GM12891 (cell line): ENCODE data around the gene PCDH9.
"Not testable (repeated sequence)": the region's sequence is repeated elsewhere in the genome, so short reads cannot be mapped to it uniquely, and the experiment has no call there.

ENCODE experiments used
- PAX5 ChIP-seq: IDR thresholded peaks from 2 replicates; pipeline ENCODE4 v1.6.1; 2011; ENCODE audit warnings: low read length, moderate library complexity, mild to moderate bottlenecking; ENCODE audit not compliant: insufficient read depth, severe bottlenecking
- POLR2A ChIP-seq: IDR thresholded peaks from 2 replicates; pipeline ENCODE4 v1.6.1; 2011; ENCODE audit warnings: low read depth, low read length, control low read depth
- POLR2AphosphoS5 ChIP-seq: IDR thresholded peaks from 2 replicates; pipeline ENCODE4 v1.6.1; 2011; ENCODE audit warnings: low read depth, low read length, control low read depth
- TAF1 ChIP-seq: IDR thresholded peaks from 2 replicates; pipeline ENCODE4 v1.6.1; 2011; ENCODE audit warnings: low read depth, low read length, control low read depth

GRCh38 chr13:66286806-66287205 is 943.3 kb downstream of the PCDH9 start:
- TF ChIP-seq PAX5, POLR2A, POLR2AphosphoS5, TAF1: not testable (repeated sequence)
